Panc1 (cell line): ENCODE results near the gene CA10. TPM values are rescaled to one million over a fixed set of nuclear protein-coding genes. Genes with fewer than 3 reads are reported as not detected.

Experiments used
- ATAC-seq: fragments of 200-7000 bp; cut with Tn5 transposase; 2 replicates; pipeline ENCODE4 v1.9.1; 2020; ENCODE audit warnings: mild to moderate bottlenecking, moderate library complexity
- BruUV-seq: library from RNA; stranded (reverse); fragments of 400-500 nt; replicated peaks from 2 replicates; lab custom pipeline; 2021; lab: Mats Ljungman, UMichigan
- CTCF ChIA-PET: fragments of 300-600 bp; sonication (Branson Sonifier 250); formaldehyde crosslinking; loops from one replicate; lab custom pipeline; 2022; ENCODE audit warnings: antibody characterized with exemption; lab: Charles Lee
- POLR2A ChIA-PET: fragments of 300-600 bp; sonication (Branson Sonifier 250); formaldehyde crosslinking; loops from one replicate; lab custom pipeline; 2022; ENCODE audit warnings: antibody characterized with exemption; lab: Charles Lee
- DNase-seq: peaks from one replicate; pipeline ENCODE4 v3.0.0-alpha.2; 2010; ENCODE audit warnings: low read depth, low spot score
- H3K27ac ChIP-seq: 2 replicates; pipeline ENCODE4 v1.5.1; 2011; ENCODE audit warnings: mild to moderate bottlenecking, low read length, inconsistent platforms
- H3K27me3 ChIP-seq: fragments of 200-500 bp; sonication (Bioruptor generic); 2 replicates; pipeline ENCODE4 v1.6.0; 2014; ENCODE audit warnings: low read length, inconsistent platforms; ENCODE audit not compliant: control insufficient read depth, insufficient read depth
- H3K36me3 ChIP-seq: fragments of 200-500 bp; sonication (Bioruptor generic); 2 replicates; pipeline ENCODE4 v1.5.1; 2014; ENCODE audit warnings: inconsistent platforms, mild to moderate bottlenecking, low read length, moderate library complexity; ENCODE audit not compliant: control insufficient read depth, insufficient read depth
- H3K4me1 ChIP-seq: 2 replicates; pipeline ENCODE4 v1.5.1; 2011; ENCODE audit warnings: inconsistent platforms, mild to moderate bottlenecking, low read length, moderate library complexity; ENCODE audit not compliant: control insufficient read depth, insufficient read depth
- H3K4me3 ChIP-seq, 2 experiments: 2 replicates each; pipeline ENCODE4 v1.5.1; 2011 to 2012; ENCODE audit warnings: low read depth in 2 of 2, low read length in 2 of 2, mild to moderate bottlenecking in 2 of 2, inconsistent platforms in 1 of 2, moderate library complexity in 1 of 2
- H3K9me3 ChIP-seq: fragments of 200-500 bp; sonication (Bioruptor generic); 2 replicates; pipeline ENCODE4 v1.5.1; 2014; ENCODE audit warnings: low read depth, mild to moderate bottlenecking, inconsistent platforms, low read length, moderate library complexity; ENCODE audit not compliant: control insufficient read depth, insufficient read depth
- CTCF ChIP-seq: fragments of 450-650 bp; IDR thresholded peaks from 2 replicates; pipeline ENCODE4 v1.5.1; 2017; ENCODE audit warnings: mild to moderate bottlenecking
- POLR2AphosphoS5 ChIP-seq: IDR thresholded peaks from 2 replicates; pipeline ENCODE4 v1.6.1; 2012; ENCODE audit warnings: mild to moderate bottlenecking, low read depth, low read length, moderate library complexity
- REST ChIP-seq, 2 experiments: IDR thresholded peaks; 2 replicates each; pipeline ENCODE4 v1.6.1; 2011 to 2012; ENCODE audit warnings: low read depth in 2 of 2, control low read depth in 1 of 2, low read length in 1 of 2, mild to moderate bottlenecking in 1 of 2, moderate library complexity in 1 of 2; ENCODE audit not compliant: insufficient read depth in 1 of 2
- SIN3A ChIP-seq: IDR thresholded peaks from 2 replicates; pipeline ENCODE4 v1.6.1; 2012; ENCODE audit warnings: low read depth, mild to moderate bottlenecking, low read length, moderate library complexity, borderline replicate concordance; ENCODE audit not compliant: insufficient read depth
- TCF7L2 ChIP-seq: IDR thresholded peaks from 2 replicates; pipeline ENCODE4 v1.6.1; 2011; ENCODE audit warnings: mild to moderate bottlenecking, low read depth, low read length, inconsistent platforms
- in situ Hi-C: cut with HindIII; loops from 2 replicates; pipeline ENCODE4 v1.10.0; 2016; ENCODE audit warnings: low sequenced_read_pairs, low pct_unique_long_range_greater_than_20kb
- intact Hi-C: fragments of 100-400 bp; cut with micrococcal nuclease; formaldehyde crosslinking; loops from one replicate; pipeline ENCODE4 v1.10.0; 2022; ENCODE audit not compliant: unreplicated experiment
- total RNA-seq: library from RNA; stranded (reverse); gene quantifications from one replicate; pipeline ENCODE4 v1.2.1, GENCODE V29; 2021; ENCODE audit not compliant: unreplicated experiment

The CA10 gene
- total RNA-seq, 1 experiment from 2014 or later: not detected

- in situ Hi-C loops (no loop called here), intact Hi-C loops (no loop called here)
- TF ChIP-seq REST (IDR thresholded peaks at IDR 0.05; ENCODE audit: insufficient read depth in 1 of 2, low read depth in 2 of 2, low read length in 1 of 2) (no peak), POLR2AphosphoS5 (no peak), SIN3A (no peak), CTCF (no peak), TCF7L2 (no peak)
- POLR2A ChIA-PET: no interaction called here
- no peaks in the 10 kb centered on the region for H3K36me3 ChIP-seq
- DNase-seq: no peak
- H3K9me3 ChIP-seq: no peaks in the 10 kb centered on the region
- no peaks in the 10 kb centered on the region for H3K4me1 ChIP-seq
- no peak overlapping the region for H3K4me3 ChIP-seq
- no peaks in the 10 kb centered on the region for H3K27me3 ChIP-seq
- no peak for ATAC-seq
- CTCF ChIA-PET: no interaction called here
- no peak overlapping the region for H3K27ac ChIP-seq
- no TSS peak for BruUV-seq
Measured at GRCh38 chr17:52049051-52049450, 109.5 kb downstream of the CA10 start.

- ATAC-seq: no peak
- TF ChIP-seq POLR2AphosphoS5: no peak
- TF ChIP-seq CTCF: no peak
- no peak for TF ChIP-seq REST (IDR thresholded peaks at IDR 0.05; ENCODE audit: insufficient read depth in 1 of 2, low read depth in 2 of 2, low read length in 1 of 2)
- TF ChIP-seq TCF7L2: no peak
- TF ChIP-seq SIN3A: no peak
- no peak for DNase-seq
- in situ Hi-C loops: no loop called here
- Histone ChIP-seq H3K4me1 (no peaks in the 10 kb centered on the region), H3K4me3 (no peak overlapping the region), H3K9me3 (no peaks in the 10 kb centered on the region), H3K27ac (no peak overlapping the region), H3K27me3 (no peaks in the 10 kb centered on the region), H3K36me3 (no peaks in the 10 kb centered on the region)
- BruUV-seq: no TSS peak
- CTCF ChIA-PET: interaction anchor here (0.7 kb wide), 1 partner anchor 240 kb away, joined by 3 read pairs; no protein-coding TSS in a partner anchor
- intact Hi-C loops: no loop called here
- POLR2A ChIA-PET: no interaction called here
Measured at GRCh38 chr17:52048137-52048898, 110.2 kb downstream of the CA10 start.
